Measurements from ENCODE around the gene SPATA9.

Gene SPATA9

GRCh38 chr5:95619514-95620029 lies 63.2 kb downstream of the SPATA9 start:
- H3K4me2 ChIP-seq (ENCODE audit: low read length) = peak overlapping the region; percentile 70
- H3K79me2 ChIP-seq (ENCODE audit: control insufficient read depth, low read length) = no peaks in the 10 kb centered on the region
- no peaks in the 10 kb centered on the region for H3K9me2 ChIP-seq (replicated peaks; ENCODE audit: control insufficient read depth, low read length)
- H4K20me1 ChIP-seq (ENCODE audit: control insufficient read depth, insufficient read depth, low read depth, low read length) = no peaks in the 10 kb centered on the region
- 0 out of 2 replicates have a peak, but pooled peaks have one; percentile 5 for TF ChIP-seq EZH2phosphoT487 (IDR thresholded peaks at IDR 0.05; ENCODE audit: borderline replicate concordance, low read length)
- TF ChIP-seq CTCF (IDR thresholded peaks at IDR 0.05; ENCODE audit: low read depth, low read length, poor library complexity, severe bottlenecking) = no peak
- H3F3A ChIP-seq (ENCODE audit: control insufficient read depth, insufficient read depth) = no peaks in the 10 kb centered on the region
- H3K4me1 ChIP-seq (ENCODE audit: control insufficient read depth, low read length) = peaks cover 25% of the 10 kb centered on the region
- H3K36me3 ChIP-seq (ENCODE audit: control insufficient read depth, low read length) = no peaks in the 10 kb centered on the region
- peaks cover 28% of the 10 kb centered on the region for H3K27me3 ChIP-seq (ENCODE audit: control insufficient read depth, low read length)
- H3K27ac ChIP-seq (ENCODE audit: low read depth, low read length) = no peak overlapping the region
- H3K4me3 ChIP-seq (ENCODE audit: low read length) = peak overlapping the region; percentile 53
- H3K9me3 ChIP-seq (ENCODE audit: control insufficient read depth, insufficient read depth, low read length) = no peaks in the 10 kb centered on the region

GRCh38 chr5:95619096-95619495 lies 63.7 kb downstream of the SPATA9 start:
- Histone ChIP-seq H3K9me3 (ENCODE audit: control insufficient read depth, insufficient read depth, low read length) (no peaks in the 10 kb centered on the region), H3K4me1 (ENCODE audit: control insufficient read depth, low read length) (peaks cover 25% of the 10 kb centered on the region), H3K9me2 (replicated peaks; ENCODE audit: control insufficient read depth, low read length) (no peaks in the 10 kb centered on the region), H3K4me2 (ENCODE audit: low read length) (no peak overlapping the region), H3K4me3 (ENCODE audit: low read length) (no peak overlapping the region), H3K27ac (ENCODE audit: low read depth, low read length) (no peak overlapping the region), H3K36me3 (ENCODE audit: control insufficient read depth, low read length) (no peaks in the 10 kb centered on the region), H3F3A (ENCODE audit: control insufficient read depth, insufficient read depth) (no peaks in the 10 kb centered on the region), H3K27me3 (ENCODE audit: control insufficient read depth, low read length) (peaks cover 28% of the 10 kb centered on the region), H3K79me2 (ENCODE audit: control insufficient read depth, low read length) (no peaks in the 10 kb centered on the region), H4K20me1 (ENCODE audit: control insufficient read depth, insufficient read depth, low read depth, low read length) (no peaks in the 10 kb centered on the region)
- TF ChIP-seq EZH2phosphoT487 (IDR thresholded peaks at IDR 0.05; ENCODE audit: borderline replicate concordance, low read length) = no peak
- no peak for TF ChIP-seq CTCF (IDR thresholded peaks at IDR 0.05; ENCODE audit: low read depth, low read length, poor library complexity, severe bottlenecking)

GRCh38 chr5:95617057-95617456 lies 65.7 kb downstream of the SPATA9 start:
- Histone ChIP-seq H4K20me1 (ENCODE audit: control insufficient read depth, insufficient read depth, low read depth, low read length) (no peaks in the 10 kb centered on the region), H3F3A (ENCODE audit: control insufficient read depth, insufficient read depth) (no peaks in the 10 kb centered on the region), H3K36me3 (ENCODE audit: control insufficient read depth, low read length) (no peaks in the 10 kb centered on the region), H3K4me2 (ENCODE audit: low read length) (no peak overlapping the region), H3K4me1 (ENCODE audit: control insufficient read depth, low read length) (peaks cover 20% of the 10 kb centered on the region), H3K27me3 (ENCODE audit: control insufficient read depth, low read length) (peaks cover 28% of the 10 kb centered on the region), H3K9me2 (replicated peaks; ENCODE audit: control insufficient read depth, low read length) (no peaks in the 10 kb centered on the region), H3K79me2 (ENCODE audit: control insufficient read depth, low read length) (no peaks in the 10 kb centered on the region), H3K9me3 (ENCODE audit: control insufficient read depth, insufficient read depth, low read length) (no peaks in the 10 kb centered on the region), H3K27ac (ENCODE audit: low read depth, low read length) (no peak overlapping the region), H3K4me3 (ENCODE audit: low read length) (no peak overlapping the region)
- TF ChIP-seq CTCF (IDR thresholded peaks at IDR 0.05; ENCODE audit: low read depth, low read length, poor library complexity, severe bottlenecking) = no peak
- no peak for TF ChIP-seq EZH2phosphoT487 (IDR thresholded peaks at IDR 0.05; ENCODE audit: borderline replicate concordance, low read length)
